Stimulated activated CD8-positive, alpha-beta memory T cell treated with anti-CD3 and anti-CD28 coated beads, Interleukin-12 subunit alpha, Interleukin-12 subunit beta, amount 100 ng/mL, for 4 hours (primary cell): ENCODE data around the gene HBEGF.
"Not testable (repeated sequence)": the region's sequence is repeated elsewhere in the genome, so short reads cannot be mapped to it uniquely, and the experiment has no call there.

ENCODE experiments used
- DNase-seq: peaks from one replicate; pipeline ENCODE4 v3.0.0-alpha.2; 2020; ENCODE audit warnings: low read depth

The HBEGF gene

GRCh38 chr5:140360681-140361479 is 14.5 kb upstream of the HBEGF start:
- no peak for DNase-seq

- no peak for DNase-seq
Measured at GRCh38 chr5:140360101-140360500, 13.7 kb upstream of the HBEGF start, which contains the start of gene SLC4A9. Gene SLC4A9, plus strand, starts transcription at chr5:140360194. Its CDS starts 43 bp downstream, at chr5:140360237.

GRCh38 chr5:140358738-140359310 is 12.4 kb upstream of the HBEGF start:
- DNase-seq = no peak

- DNase-seq = peak; percentile 50
Measured at GRCh38 chr5:140357726-140358093, 11.3 kb upstream of the HBEGF start.

GRCh38 chr5:140356853-140357725 is 10.7 kb upstream of the HBEGF start:
- DNase-seq = no peak

GRCh38 chr5:140355546-140355945 is 9.1 kb upstream of the HBEGF start:
- no peak for DNase-seq

- DNase-seq = no peak
Measured at GRCh38 chr5:140351609-140352334, 5.4 kb upstream of the HBEGF start.

GRCh38 chr5:140349244-140349643 is 2.8 kb upstream of the HBEGF start:
- no peak for DNase-seq

- DNase-seq = no peak
Measured at GRCh38 chr5:140348104-140348503, 1.7 kb upstream of the HBEGF start.

GRCh38 chr5:140347360-140347759 is 957 bp upstream of the HBEGF start:
- DNase-seq = no peak

- no peak for DNase-seq
Measured at GRCh38 chr5:140345919-140346347, 470 bp downstream of the HBEGF start.

- DNase-seq = no peak
Measured at GRCh38 chr5:140344683-140345423, 1.6 kb downstream of the HBEGF start.

GRCh38 chr5:140343849-140344248 is 2.6 kb downstream of the HBEGF start:
- DNase-seq = not testable (repeated sequence)

- DNase-seq = no peak
Measured at GRCh38 chr5:140342896-140343295, 3.5 kb downstream of the HBEGF start.

- no peak for DNase-seq
Measured at GRCh38 chr5:140342287-140342686, 4.1 kb downstream of the HBEGF start.

GRCh38 chr5:140341591-140341990 is 4.8 kb downstream of the HBEGF start:
- no peak for DNase-seq

GRCh38 chr5:140340605-140341121 is 5.7 kb downstream of the HBEGF start:
- no peak for DNase-seq

- DNase-seq = no peak
Measured at GRCh38 chr5:140339636-140340035, 6.8 kb downstream of the HBEGF start.

- no peak for DNase-seq
Measured at GRCh38 chr5:140338908-140339307, 7.5 kb downstream of the HBEGF start.

- DNase-seq = no peak
Measured at GRCh38 chr5:140338336-140338735, 8.1 kb downstream of the HBEGF start.

- no peak for DNase-seq
Measured at GRCh38 chr5:140337880-140338279, 8.5 kb downstream of the HBEGF start.
